DMS79 (cell line): ENCODE results near the gene ARIH1.
"Not testable (repeated sequence)": the region's sequence is repeated elsewhere in the genome, so short reads cannot be mapped to it uniquely, and the experiment has no call there.

Experiments
- DNase-seq: peaks from one replicate; lab custom pipeline; 2025; lab: John Stamatoyannopoulos, UW

The ARIH1 gene

DNA sequence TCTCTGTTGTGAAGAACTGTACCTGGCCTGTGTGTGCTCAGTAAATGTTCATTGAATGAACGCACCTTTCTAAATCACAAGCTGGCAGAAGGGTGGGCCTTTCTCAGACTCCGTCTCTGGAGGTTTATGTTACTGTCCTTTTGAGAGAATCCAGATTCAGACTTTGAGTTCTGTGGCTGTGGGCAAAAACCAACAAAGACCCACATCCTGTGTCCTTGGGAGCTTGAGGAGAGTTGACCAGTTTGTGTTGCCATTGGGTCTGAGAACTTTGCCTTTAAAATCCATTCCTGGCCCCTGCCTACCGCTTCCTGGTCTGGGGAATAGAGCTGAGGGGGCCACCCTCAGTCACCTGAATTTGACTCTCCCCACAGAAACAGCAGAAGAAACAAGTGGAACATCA, 134.0 kb downstream of the ARIH1 start:
- DNase-seq: not testable (repeated sequence)

DNA sequence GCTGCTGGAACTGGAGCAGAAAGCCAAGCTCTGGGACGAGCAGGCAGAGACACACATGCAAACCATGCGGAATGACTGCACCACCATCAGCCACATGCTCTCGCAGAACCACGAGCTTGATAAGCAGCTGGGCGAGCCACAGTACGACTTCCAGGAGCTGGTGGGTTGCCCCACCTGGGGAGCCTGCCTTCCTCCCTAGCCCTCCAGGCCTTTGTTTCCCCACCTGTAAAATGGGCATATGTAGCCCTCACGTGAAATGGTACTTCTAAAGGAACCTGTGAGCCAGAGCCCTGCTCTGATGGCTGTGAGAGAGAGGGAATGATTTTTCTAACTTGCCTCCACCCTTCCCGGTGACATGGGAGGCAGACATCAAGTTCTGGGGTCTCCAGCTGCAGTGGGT, 135.7 kb downstream of the ARIH1 start:
- no peak for DNase-seq

DNA sequence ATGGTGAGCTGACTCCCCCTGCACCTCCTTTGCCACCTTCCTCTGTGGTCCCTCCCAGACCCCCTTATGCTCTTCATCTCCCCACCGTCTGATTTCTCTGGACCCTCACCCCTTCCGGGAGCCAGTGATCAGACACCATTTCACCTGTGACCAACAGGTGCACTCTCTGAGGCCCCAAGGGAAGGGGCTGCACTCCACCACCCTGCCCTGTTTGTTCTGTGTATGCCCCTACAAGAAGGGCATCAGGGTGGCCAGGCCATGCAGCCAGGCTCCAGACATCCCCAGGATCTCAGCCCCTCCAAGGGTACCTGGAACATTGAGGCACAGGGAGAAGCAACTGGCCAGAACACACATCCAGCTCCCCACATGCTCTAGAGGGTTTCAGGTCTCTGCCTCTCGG, 138.2 kb downstream of the ARIH1 start:
- DNase-seq: not testable (repeated sequence)

DNA sequence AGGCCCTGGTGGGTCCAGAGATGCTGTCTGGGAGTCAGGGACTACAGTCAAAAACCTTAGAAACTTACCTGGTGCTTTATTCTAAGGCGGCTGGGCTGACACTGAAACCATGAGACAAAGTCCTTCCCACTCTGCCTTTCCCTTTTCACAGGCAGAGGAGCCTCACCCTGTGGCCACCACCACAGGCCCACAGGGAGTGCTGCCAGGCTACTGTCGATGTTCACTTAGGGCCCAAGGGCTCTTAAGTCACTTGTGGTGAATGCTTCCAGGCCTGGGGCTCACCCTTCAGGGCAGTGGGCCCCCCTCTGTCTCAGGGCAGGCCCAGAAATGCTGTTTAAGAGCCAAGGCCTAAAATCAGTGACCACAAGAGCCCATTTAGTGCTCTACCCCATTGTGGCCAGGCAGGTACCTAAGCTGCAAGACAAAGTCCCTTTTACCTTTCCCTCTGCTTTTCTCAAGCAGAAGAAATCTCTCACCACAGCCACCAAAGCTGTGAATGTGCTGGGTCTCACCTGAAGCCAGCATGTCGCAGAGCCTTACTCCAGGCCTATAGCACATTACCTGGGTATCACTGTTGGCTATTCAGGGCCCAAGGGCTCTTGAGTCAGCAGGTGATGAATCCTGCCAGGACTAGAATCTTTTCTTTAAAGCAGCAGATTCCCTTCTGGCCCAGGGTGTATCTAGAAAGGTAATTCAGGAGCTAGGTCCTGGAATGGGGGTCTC, 140.8 kb downstream of the ARIH1 start:
- DNase-seq: peak; percentile 78

DNA sequence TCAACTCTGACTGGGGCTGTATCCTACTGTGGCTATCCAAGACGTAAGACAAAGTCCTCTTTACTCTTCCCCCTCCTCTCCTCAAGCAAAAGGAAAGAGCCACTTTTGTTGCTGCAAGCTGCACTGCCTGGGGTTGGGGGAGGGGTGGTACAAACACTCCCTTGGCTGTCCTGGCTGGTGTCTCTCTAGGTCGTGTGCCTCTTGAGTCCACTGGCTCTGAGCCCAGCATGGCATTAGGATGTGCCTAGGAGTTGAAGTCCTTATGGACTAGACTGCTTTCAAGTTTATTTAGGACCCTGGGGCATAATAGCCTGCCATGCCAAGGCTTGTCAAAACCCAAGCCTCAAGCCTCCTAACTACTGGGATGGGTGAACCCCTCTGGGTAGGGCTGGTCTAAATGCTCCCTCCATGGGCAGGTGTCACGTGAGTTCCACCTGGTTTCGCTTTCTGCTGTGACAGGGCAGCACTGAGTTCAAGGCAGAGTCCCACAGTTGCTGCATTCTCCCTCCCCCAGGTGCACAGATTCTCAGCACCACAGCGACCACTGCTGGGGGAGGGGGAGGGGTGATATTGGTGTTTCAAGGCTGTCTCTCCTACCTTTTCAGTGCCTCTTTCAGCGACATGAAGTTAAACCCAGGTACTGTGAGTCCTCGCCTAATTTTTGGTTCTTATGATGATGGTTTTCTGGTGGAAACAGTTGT, 141.6 kb downstream of the ARIH1 start:
- DNase-seq: peak; percentile 87

DNA sequence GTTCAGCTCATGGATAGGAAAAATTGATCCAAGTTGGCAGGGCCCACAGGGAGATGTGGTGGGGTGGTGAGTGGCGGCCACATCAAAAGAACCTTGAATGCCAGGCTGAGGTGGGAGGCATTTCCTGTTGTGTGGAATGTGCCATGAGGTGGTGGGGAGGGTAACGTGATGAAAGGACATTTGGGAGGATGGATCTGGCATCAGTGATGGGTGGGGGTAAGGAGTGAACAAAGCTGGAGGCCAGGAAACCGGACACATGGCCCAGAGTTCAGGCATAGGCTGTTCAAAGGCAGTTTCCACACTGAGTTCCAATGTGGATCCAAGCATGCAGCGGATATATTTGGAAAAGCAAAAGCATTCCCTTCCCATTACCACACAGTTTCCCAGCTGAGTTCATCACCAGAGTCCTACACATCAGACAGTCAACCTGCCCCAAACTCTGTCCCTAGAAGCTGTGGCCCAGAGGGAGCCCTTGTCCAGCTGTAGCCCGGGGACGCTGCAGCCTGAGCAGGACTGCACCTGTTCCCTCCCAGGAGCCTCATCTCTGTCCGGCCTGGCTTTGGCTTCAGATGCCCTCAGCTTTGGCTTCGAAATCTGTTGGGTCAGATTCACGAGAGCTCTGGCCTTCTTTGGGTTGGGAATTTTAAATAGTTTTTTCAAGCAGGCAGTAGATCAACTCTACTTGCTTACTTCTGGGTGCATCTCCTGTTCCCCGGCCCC, 142.5 kb downstream of the ARIH1 start:
- DNase-seq: no peak

DNA sequence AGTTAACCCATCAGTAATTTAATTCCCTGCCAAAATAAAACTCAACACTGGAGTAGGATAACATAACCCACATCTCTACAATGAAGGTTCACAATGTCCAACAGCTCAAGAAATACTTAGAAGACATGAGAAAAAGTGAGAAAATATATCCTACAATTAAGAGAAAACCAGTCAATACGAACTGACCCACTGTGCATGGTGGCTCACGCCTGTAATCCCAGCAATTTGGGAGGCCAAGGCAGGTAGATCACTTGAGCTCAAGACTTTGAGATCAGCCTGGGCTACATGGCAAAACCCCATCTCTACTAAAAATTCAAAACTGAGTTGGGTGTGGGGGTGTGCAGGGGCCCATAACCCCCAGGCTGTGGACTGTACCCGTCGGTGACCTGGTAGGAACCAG, 149.7 kb downstream of the ARIH1 start:
- DNase-seq: not testable (repeated sequence)

DNA sequence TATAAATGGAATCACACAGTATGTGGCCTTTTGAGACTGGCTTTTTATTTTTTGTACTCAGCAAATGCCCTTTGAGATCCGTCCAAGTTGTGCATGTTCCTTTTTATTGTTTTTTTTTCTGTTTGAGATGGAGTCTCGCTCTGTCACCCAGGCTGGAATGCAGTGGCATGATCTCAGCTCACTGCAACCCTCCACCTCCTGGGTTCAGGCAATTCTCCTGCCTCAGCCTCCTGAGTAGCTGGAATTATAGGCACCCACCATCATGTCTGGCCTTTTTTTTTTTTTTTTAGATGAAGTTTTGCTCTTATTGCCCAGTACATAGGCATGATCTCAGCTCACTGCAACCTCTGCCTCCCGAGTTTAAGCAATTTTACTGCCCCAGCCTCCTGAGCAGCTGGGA, 152.0 kb downstream of the ARIH1 start:
- DNase-seq: not testable (repeated sequence)

DNA sequence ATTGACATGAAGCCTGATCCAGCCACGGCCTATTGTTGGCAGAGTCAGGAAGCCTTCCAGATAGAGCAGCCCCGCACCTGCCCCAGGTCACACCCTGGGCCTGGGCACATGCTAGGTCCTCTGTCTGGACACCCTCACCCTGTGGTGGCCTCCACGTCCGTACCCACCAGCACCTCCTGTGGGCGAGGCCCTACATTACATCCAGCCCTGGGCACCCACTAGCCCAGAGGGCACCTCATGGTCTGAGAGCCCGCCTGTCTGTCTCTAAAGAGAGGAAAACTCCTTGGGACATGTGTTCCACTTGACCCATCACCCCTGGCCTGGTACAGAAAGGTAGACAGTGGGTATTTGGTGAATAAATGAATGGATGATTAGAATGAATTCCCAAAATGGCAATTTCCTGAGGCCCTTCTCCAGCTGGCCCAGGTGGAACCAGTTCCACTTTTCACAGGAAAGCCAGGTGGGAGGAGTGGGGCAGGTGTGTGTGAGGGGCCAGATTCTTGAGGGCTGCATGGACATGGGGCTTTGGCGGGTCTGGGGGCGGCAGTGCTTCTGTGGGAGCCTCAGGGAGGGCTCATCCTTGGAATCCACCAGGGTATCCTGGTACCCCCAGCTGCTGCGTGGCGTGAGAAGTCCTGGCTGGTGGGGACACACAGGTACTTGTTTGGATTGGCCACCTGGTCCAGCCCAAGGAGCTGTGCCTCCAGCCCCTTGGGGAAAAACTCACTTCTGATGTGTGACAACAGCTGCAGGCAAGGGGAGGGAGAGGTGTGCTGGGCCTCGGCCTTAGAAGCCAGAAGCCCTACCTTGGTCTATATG, 154.3 kb downstream of the ARIH1 start:
- not testable (repeated sequence) for DNase-seq

DNA sequence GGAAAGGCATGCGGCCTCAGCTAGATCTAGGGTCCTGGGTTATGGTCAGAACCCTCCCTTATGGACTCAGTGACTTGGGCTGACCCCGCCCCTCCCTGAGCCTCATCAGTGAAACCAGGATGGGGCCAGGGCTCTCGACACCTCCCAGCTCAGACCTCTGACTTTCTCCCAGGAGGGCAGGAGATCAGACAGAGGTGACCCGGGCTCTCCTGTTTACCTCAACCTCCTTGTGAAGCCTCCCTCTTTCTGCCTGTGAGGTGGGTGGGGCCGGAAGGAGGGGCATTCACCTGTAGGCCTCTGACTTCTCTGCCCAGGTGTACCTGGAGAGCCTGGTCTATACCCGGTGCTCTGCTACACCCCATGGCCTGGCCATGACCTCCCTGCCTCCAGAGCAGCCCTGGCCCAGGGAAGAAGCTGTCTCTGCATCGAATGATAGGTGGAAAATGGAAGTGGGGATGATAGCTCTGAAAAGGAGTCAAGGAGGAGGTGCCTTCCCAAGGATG, 155.0 kb downstream of the ARIH1 start:
- DNase-seq: not testable (repeated sequence)

DNA sequence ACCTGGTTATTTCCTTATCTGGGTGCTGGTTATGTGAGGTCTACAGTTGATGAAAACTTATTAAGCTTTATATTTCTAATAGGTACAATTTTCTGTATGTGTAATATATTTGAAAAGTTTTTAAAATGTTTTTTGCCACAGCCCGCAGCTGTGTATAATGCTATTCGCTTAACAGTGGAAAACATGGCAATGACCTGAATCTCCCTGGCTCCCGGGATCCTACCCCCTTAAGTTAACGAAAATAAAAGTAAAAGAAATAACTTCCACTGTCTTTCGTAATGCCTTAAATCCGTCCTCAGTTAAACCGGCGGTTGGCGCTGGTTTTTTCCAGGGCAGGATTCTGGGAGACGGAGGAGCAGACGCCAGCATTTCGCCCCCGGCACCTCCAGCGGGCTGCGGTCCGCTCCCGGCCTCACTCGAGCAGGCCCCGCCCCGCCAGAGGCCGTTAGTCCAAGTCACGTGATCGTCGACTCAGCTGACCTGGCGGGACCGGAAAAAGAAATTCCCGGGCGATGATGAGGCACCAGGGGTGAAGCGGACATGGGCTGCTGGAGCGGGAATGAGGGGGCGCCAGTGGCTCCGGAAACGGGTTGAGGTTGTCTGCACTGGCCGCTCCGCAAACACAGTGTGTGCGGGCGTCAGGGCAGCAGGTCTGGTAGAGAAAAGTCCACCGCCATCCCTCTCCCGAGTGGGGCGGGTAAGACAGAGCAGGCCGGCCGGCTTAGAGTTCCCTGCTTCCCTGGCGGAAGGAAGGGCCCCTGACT, 162.6 kb downstream of the ARIH1 start:
- DNase-seq: not testable (repeated sequence)

DNA sequence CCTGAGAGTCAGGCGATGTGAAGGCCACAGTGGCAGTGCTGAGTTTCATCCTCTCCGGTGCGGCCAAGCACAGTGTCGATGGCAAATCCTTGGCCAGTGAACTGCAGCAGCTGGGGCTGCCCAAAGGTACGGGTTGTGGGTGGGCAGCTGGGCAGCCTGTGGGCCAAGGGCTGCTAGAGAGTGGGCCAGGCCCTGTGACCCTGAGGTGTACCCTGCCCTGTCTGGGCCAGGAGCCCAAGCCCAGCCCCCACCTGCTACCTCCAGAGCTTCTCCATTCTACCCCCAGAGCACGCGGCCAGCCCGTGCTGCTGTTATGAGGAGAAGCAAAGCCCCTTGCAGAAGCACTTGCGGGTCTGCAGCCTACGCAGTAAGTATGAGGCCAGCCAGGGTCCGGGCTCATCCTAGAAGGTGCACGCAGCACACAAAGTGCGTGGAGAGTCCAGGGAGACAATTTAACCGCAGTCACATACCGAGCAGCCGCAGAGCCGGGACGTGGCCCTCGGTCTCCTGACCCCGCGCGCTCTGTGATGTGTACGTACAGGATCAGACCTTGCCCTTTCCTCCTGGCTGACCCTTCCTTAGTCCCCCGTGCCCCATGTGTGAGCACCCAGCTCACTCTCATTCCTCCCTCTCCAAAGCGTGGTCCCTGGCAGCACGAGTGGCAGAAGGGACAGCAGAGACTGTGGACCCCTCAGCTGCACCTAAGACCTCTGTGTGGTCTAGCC, 165.8 kb downstream of the ARIH1 start:
- not testable (repeated sequence) for DNase-seq

DNA sequence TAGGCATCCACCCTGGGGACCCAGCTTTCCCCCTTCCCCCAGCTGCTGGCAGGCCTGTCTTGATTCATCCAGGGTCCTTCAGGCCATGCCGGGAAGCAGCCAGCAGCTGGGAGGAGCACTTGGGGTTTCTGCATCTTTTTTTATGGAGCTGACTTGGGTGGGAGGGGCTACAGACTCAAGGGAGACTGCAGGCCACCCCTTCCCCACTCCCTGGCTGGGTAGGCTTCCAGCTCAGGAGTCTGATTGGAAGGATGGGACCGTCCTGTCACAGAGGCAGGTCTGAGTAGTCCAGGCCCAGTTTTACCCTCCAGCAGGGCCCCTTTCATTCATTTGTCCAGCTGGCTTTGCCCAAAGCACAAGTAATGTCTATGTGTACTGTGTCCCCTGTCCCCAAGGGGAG, 168.1 kb downstream of the ARIH1 start:
- DNase-seq: not testable (repeated sequence)

DNA sequence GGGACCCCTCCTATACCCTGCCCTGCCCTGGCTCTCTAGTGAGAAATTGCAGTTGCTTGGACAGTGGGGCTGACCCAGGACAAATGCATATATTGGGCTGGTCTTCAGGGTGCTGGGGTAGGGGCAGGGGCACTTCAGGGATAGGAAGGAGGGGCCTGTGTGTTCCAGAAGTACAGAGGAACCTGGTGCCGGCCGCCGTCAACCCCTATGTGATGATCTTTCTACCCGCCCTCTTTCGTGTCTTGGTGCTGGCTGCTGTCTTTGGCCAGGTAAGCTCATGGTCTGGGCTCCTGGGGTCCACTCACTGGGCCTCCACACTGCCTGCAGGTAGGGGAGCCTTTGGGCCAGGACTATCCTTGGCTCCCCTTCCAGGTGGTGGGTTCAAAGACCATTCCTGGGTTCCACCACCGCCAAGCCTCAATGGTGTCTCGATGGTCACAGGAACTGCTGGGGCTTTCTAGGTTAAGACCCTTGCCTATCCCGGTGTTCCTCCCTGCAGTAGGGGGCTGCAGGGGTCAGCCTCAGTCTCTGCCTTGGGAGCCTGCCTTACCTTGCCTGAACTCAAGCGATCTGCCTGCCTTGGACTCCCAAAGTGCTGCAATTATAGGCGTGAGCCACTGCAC, 174.6 kb downstream of the ARIH1 start:
- not testable (repeated sequence) for DNase-seq
